HT-29 (cell line): ENCODE measurements around the gene ARID3B. TPM values are rescaled to one million over a fixed set of nuclear protein-coding genes. Genes with fewer than 3 reads are reported as not detected.
A peak's percentile ranks its signal among the peaks of the same experiment; 100 is the strongest.
"Not testable (repeated sequence)": the region's sequence is repeated elsewhere in the genome, so short reads cannot be mapped to it uniquely, and the experiment has no call there.

Experiments used
- DNase-seq: peaks from one replicate; pipeline ENCODE4 v3.0.0-alpha.2; 2015; ENCODE audit warnings: low spot score
- total RNA-seq: library from RNA; depleted of rRNA; stranded (reverse); fragments of >200 nt; shearing (Covaris generic); gene quantifications from 2 replicates; pipeline ENCODE4 v1.2.3, GENCODE V29; 2014

Gene ARID3B
- total RNA-seq, 1 experiment from 2014 or later = 4.4 TPM

DNA sequence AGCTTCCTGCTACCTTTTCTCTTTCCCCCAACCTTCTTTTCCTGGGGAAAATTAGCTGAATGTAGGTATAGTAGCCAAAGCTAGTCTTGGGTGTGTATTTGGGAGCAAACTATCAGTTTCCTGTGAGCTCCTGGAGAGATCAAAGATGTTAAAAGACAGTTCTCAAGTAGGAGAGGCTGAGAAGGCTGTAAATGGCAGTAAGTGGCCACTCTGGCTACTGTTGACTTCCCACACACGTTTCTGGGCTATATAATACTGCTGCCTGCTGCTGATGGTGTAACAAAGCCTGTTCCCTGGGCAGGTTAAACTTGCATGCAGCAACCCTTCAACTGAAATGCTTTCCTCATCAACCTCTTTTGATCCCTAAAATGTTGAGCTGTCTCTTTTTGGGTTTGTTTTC is 27.6 kb downstream of the ARID3B start:
- DNase-seq = no peak

DNA sequence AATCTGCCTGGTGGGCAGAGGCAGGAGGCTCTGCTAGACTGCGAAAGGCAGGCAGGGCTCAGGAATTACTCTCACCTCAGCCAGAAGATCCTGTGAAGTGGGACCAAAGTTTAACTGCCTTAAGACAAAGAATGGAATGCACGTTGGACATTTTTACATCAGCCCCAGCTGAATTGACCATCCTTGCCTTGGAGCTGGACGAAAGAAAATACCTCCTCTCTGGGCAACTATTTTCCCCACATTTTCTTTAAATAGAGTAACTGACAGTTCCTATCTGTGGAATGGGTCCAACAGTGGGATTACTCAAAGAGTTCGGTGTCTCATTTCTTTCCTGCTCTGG is 28.7 kb downstream of the ARID3B start:
- DNase-seq = no peak

DNA sequence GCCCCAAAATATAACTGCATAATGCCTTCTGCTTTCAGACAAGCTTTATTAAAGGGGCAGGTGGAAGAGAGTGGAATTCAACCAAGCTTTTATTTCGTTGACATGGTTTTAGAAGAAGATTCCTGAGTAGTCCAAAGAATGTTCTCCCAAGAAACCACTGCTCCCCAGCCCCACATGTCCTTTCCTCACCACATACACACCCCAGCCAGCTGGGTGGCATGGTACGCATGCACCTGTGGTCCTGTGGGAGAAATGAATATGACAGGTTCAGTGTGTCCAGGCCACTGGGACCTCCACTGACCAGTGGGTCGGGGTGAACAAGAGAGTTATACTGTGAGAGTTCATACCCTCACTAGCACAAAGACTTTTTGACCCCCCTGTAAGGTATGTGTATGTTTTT is 30.2 kb downstream of the ARID3B start:
- DNase-seq = no peak

DNA sequence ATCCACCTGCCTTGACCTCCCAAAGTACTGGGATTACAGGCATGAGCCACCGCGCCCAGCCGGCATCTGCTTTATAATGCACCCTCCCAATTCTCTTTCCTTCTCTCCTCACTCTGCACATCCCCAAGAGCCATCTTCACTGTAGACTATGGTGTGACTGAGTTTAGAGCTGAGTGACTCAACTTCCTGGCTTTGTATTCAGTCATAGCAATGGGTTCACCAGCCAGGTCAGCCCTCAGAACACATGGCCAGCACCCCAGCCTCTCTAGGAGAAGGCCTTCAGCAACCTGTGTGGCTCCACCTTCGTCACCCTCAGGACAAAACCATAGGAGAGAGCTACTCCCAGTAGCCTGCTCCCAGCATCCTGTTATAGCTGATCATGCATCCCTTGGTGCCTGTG is 33.0 kb downstream of the ARID3B start:
- no peak for DNase-seq

DNA sequence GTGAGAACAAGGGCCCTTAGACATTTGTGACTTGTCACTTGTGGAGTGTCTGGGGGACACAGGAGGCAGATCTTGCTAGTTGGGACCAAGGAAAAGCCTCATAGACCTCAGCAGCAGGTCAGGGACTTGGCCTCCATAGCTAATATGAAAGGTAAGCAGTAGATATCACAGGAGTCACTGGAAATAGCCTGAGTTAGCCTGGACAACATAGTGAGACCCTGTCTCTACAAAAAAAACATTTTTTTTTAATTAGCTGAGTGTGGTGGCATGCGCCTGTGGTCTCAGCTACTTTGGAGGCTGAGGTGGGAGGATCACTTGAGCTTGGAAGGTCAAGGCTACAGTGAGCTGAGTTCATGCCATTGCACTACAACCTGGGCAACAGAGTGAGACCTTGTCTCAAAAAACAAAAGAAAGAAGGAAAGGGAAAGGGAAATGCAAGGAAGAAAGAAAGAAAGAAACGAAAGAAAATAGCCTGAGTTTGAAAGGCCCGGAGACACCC is 37.5 kb downstream of the ARID3B start:
- no peak for DNase-seq

DNA sequence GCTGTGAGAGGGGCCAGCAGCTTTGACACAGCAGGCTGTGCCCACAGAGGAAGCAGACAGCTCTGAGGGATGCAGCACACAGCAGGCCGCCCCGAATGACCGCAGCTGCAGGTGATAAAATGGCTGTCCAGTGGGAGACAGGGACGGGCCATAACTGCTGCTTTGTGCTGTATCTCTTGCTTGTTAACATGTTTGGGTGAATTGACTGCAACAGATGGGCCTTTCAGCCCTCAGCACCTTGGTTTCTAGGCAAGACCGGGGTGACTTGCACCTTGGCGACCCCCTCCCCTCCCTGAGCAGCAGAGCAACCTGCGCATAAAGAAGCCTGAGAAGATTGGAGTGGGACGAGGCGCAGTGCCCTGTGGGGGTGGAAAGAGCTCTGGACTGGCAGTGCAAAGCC is 38.0 kb downstream of the ARID3B start:
- no peak for DNase-seq

DNA sequence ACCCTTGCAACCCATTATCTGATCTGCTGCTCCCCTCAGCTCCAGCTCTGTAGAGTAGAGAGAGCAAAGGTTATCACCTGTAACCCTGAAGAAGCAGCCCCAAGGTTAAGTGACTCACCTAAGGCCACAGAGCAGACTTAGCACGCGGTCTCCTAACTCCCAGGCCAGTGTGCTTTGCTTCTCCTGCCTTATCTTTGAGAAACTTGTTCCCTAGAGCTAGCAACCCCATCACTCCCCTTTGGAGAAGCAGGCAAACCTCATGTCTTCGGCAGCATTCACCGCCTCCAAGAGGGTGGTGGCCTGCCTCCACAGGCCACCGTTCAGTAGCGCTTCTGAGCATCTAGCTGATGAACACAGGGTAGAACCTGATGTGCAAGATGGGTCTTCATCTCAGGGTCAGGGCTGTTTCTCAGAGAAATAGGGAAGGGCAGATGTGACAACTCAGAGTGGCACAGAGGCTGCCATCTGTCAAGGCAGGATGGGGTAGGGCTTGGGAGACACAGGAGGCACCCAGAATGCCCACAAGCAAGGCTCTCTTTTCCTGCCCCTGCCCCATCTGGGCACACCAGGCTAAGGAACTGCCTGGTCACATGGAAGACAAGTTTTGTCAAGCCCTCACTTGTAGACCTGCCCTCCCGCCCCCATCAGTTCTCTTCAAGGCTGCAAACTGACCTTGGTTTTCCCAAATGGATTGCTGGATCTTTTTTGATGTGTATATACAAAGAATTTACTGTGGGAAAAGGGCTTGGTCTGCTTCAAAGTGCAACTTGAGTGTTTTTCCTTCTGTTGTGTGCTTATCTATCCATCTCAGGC is 39.7 kb downstream of the ARID3B start:
- DNase-seq = no peak

DNA sequence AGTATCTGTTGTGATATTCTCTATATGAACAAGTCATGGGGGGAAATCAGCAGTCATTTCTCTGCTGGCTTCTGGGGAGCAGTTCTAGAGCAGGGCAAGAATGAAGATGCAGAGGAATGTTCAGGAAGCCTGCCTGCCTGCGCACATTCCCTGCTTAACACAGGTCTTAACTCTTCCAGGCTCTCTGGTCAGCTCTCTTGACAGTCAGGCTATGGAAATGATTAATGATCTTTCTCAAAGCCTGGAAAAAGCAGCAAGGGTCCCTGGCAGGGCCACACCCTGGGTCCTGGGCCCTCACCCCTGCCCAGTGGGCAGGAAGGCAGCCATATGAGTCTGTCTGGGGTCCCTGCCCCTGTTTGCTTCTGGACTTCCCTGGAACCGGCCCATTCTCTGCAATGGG is 43.2 kb downstream of the ARID3B start:
- DNase-seq = no peak

DNA sequence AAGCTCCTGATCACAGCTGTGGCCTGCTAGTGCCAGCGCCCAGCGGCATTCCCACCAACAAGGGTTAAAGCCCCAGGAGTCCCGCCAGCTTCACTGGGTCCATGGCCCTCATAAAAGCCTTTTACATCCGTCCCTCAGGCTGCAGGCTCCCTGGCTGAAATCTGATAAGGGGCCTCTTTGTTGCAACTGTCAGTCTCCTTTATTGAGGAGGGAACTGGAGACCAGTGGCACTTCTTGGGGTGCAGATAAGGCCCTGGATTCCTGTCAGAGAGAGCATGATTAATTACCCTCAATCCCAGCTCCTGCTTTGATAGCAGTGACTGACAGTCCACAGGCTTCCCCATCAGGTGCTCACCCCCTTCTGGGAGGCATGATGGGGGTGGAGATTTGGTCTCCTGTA is 43.8 kb downstream of the ARID3B start:
- no peak for DNase-seq

DNA sequence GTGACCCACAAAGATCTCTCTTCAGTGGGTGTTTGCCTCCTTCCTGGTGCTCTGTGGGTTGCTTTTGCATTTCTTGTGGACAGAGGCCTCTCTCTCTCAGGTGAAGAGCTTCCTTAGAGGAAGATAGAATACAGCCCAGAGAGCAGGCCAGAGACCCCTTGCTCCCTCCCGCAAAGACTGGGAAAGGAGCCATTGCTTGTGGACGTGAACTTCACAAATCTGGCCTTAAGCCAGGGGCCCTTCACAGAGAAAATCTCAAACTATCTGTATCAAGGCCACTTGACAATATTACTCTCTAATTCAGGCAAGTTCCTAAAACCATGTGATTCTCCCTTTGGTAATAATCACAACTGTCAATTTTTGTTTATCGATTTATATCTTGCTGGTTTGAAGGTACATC is 44.2 kb downstream of the ARID3B start:
- no peak for DNase-seq

DNA sequence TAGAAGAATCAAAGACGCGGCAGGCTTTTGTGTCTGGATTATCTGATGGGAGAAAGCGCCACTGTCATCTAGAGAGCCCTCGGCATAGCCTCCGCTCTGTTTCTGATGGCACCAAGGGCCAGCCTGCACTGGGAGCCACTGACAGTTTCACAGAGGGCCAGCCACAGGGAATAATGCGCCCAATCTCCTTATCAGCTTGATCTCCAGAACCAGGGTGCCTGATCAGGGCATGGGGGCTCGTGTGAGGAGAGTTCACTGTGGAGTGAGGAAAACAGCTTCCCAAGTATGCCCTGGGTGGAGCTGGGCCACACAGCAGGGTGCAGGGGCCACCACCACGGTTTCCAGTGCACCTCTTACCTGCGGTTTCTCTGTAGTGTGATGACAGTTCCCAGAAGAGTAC is 44.8 kb downstream of the ARID3B start:
- DNase-seq = no peak

DNA sequence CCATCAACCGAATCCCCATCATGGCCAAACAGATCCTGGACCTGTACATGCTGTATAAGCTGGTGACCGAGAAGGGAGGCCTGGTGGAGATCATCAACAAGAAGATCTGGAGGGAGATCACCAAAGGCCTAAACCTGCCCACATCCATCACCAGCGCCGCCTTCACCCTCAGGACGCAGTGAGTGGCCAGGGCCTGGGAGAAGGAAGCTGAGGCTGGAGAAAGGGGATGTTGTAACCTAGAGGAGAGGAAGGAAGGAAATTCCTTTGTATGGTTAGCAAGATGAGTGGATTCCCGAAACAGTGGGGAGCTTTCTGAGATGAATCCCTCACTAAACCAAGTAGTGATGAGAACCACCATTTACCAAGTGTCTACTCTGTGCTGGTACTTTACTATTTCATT is 48.8 kb downstream of the ARID3B start:
- no peak for DNase-seq

DNA sequence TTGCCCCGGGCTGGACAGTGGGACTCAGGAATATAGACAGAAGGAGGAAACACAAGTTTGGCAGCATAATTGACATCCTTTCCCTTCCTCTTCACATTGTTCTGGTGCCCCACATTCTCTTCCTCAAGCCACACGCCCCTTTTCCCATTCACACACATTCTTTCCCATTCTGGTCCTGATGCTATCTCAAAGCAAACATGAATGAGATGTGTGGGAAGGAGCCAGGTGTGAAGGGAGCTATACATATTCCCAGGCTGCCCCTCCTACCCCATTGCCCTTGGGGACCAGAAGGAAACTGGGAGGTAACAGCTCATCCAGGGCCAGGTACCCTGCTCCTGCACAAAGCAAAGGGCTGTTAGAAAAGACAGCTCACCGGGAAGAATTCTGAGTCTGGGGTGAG is 51.2 kb downstream of the ARID3B start:
- DNase-seq = no peak

DNA sequence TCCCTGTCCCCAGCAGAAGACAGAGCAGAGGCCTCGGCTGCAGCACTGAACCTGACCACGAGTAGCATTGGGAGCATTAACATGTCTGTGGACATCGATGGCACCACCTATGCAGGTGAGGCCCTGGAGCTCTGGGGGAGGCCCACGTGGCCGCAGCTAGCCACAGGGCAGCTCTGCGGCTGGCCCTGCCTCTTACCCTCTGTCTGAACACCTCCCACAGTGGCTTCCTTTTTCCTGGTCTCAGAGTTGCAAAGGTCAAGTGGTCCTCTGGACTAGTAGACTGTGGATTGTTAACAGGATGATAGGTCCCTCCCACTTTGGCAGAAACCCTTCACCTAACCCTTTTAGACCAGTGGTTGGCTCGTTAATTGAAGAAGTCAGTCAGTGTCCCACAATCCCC is 52.1 kb downstream of the ARID3B start:
- DNase-seq = no peak

DNA sequence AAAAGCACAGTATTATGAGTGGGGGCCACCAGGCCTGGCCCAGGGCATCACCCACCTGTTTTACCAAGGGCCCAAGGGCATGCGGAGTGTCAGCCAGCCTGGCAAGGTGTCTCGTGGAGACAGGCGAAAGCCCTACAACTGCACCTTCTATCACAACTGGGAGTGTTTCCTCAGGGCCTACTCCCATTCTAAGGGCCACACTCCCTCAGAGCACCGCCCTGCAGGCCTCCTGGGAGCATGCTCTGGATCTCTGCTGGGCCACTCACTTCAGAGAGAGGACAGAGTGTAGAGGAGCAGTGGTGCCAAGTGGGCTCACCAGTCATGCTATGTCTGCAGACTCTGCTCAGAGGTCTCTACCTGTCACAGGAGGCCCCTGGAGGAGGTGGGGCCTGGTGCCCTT is 53.4 kb downstream of the ARID3B start:
- DNase-seq = no peak

DNA sequence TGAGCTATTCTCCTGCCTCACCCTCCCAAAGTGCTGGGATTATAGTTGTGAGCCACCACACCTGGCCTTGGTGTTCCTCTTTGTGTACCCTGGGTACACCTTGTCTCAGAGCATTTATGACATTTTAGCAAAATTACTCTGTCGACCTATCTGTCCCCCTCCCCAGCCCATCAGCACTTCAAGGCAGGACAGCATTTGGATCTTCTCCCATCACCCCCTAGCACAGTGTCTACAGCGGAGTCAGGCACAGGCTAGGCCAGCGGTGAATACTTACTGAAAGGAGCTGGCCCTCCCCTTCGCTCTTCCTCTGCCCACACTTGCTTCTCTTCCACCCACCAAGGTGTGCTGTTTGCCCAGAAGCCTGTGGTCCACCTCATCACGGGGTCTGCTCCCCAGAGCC is 54.3 kb downstream of the ARID3B start:
- DNase-seq = no peak

DNA sequence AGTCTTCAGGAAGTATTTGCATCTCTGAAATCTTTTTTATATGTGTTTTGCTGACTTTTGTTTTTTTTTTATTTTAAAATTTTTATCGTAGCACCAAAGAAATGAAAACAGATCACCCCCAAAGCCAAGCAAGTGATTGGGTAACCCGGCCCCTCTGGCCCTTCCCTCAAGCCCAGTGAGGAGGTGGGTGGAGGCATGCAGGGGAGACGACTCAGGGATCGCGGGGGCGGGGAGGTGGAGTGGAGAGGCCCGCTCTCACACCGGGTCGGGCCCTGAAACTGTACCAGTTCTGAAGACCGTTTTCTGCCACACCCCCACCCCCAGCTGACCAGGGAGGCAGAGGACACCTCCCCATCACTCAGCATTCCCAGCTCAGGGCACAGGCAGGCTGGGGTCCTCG is 55.7 kb downstream of the ARID3B start:
- DNase-seq = not testable (repeated sequence)

DNA sequence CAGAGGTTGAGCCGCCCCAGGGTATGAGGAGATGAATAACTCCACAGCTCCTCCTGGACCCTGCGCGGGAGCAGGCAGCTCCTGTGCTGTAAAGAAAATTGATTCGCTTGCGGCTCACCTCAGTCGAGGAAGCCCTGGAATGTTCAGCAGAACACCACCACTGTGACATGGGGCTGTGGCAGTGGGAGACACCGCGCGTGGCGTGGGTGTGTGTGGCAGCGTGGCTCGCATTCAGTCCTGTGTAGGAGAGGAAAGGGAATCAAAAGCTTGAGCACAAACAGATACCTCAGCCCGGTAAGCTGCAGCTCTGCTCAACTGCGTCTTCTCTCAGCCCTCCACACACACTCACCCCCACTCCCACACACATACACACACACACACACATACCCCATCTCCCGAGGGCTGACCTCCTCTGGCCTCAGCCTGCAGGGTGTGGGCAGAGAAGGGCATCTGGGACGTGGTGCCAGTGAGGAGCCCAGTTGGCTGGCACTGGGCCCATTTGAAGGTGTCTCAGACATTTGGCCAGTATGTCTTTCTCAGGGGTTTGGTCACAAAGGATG is 56.2 kb downstream of the ARID3B start:
- not testable (repeated sequence) for DNase-seq

DNA sequence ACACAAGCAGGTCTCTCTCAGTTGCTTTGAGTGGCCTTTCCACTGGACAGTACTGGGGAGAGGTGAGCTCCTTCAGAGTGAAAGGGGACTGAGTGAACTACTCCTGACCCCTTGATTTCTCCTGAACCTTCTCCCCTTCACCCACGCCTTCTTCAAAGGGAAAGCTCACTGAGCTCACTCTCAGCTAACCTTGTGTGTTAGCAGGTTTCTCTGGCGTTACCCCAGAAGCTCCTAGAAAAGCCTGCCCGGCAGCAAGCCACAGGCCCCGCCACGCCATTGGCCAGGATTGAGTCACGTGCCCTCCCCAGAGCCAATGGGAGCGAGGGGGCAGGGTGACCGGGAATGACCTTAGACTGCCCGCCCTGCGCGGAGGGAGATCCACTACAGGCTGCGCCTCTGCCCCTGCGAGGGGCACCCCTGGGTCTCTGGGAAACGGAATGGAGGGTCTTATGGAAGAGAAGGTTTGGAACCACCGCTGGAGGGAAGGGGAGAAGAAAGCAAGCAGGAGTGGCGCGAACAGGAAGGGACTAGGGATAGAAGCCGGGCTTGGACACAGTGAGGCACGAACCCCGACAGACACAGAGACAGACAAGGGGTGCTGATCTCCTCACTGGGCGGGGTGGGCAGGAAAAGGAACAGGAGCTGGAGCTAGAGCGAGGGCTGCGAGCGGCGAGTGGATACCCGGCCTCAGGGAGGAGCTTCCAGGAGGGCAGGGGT is 57.3 kb downstream of the ARID3B start:
- DNase-seq = peak; percentile 98

DNA sequence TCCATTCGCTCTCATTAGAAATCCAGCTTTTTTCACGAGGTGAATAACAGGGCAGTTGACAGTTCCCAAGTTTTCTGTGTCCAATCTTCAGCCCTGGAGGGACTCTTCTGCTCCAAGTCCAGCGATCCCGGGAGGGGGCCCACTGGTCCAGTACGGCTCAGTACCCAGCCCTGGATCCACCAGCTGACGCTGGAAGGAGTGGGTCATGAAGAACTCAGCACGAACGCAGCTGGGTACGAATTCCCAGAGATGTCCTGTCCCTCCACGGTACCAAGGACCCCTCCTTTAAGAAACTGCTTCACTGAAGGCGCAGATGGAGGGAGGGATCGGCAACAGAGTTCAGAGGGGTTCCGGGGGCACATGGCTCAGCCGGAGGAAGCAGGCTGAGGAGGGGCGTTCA is 58.1 kb downstream of the ARID3B start:
- DNase-seq = no peak

DNA sequence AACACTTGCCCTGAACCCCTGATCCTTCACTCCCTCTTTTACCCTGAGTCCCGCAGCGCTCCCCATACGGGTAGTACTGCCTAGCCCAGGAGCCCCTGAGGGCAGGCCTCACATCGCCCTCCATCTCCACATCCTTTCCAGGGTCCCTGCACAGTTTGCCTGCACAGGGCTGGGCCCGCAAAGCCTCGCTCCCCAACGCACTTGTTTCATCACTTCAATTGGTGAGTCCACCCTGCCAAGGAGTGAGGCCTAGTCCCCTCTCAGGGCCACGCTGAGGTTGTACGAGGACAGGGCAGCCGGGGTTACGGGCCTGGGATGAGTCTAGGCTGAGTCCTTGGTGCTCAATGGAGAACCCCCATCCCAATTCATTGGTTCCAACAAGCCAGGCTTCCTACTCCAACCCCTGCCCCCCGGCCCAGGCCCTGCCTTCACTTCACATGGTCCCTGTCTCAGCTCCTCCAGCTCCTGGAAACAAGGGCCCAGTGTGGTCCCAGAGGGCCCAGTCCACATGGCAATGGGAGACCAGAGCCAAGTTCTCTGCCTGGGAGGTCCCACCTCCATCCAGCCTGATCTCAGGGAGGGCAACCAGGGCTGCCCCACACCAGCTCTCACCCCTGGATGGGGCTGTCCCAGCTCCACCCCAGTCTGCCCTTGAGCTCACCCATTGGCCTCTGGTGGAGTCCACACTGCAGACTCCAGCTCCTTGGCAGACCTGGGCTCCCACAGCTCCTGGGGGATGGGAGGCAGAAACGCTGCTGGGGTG is 62.2 kb downstream of the ARID3B start:
- no peak for DNase-seq
